ENCODE measurements around the gene RAB4A.

RAB4A gene

GRCh38 chr1:229341774-229342655 lies 71.1 kb downstream of the RAB4A start:
- DNase-seq, result peak; percentile 46

- DNase-seq, result no peak
Observed at GRCh38 chr1:229342656-229343569, 72.0 kb downstream of the RAB4A start, which contains the start of gene CCSAP. Gene CCSAP, minus strand, starts transcription at chr1:229343047. Its CDS starts 582 bp downstream, at chr1:229342465.

GRCh38 chr1:229344139-229344538 lies 73.2 kb downstream of the RAB4A start:
- no peak for DNase-seq

- no peak for DNase-seq
Observed at GRCh38 chr1:229344937-229345684, 74.2 kb downstream of the RAB4A start.

GRCh38 chr1:229347528-229347927 lies 76.6 kb downstream of the RAB4A start:
- no peak for DNase-seq

- DNase-seq, result no peak
Observed at GRCh38 chr1:229349463-229350385, 78.8 kb downstream of the RAB4A start.

GRCh38 chr1:229352975-229353374 lies 82.1 kb downstream of the RAB4A start:
- no peak for DNase-seq

GRCh38 chr1:229354226-229354625 lies 83.3 kb downstream of the RAB4A start:
- no peak for DNase-seq
